ENCODE data around the gene KLHL22.

GRCh38 chr22:20440637-20441591 is 54.7 kb downstream of the KLHL22 start:
- TF ChIP-seq POLR2A (IDR thresholded peaks at IDR 0.05), result no peak
- no peak for TF ChIP-seq CTCF (IDR thresholded peaks at IDR 0.05)
- TF ChIP-seq POLR2AphosphoS5 (IDR thresholded peaks at IDR 0.05), result no peak
